Neuronal stem cell (in vitro differentiated cells): Measurements from ENCODE around the gene CELF4.

ENCODE experiments used
- DNase-seq: peaks from one replicate; pipeline ENCODE4 v3.0.0-alpha.2; 2013; ENCODE audit warnings: low spot score
- H2AFZ ChIP-seq: one replicate; pipeline ENCODE4 v1.6.1; 2013; ENCODE audit warnings: mild to moderate bottlenecking, low read length, inconsistent platforms
- H2AK5ac ChIP-seq: 2 replicates; pipeline ENCODE4 v1.6.1; 2013; ENCODE audit warnings: low read depth, mild to moderate bottlenecking, inconsistent platforms, low read length, moderate library complexity, mixed read lengths
- H2BK120ac ChIP-seq: 2 replicates; pipeline ENCODE4 v1.6.1; 2013; ENCODE audit warnings: low read depth, mild to moderate bottlenecking, inconsistent platforms, low read length, moderate library complexity, mixed read lengths
- H2BK12ac ChIP-seq: one replicate; pipeline ENCODE4 v1.6.1; 2013; ENCODE audit warnings: low read length, inconsistent platforms
- H2BK15ac ChIP-seq: 2 replicates; pipeline ENCODE4 v1.6.1; 2013; ENCODE audit warnings: mild to moderate bottlenecking, low read length, inconsistent platforms, mixed read lengths
- H2BK5ac ChIP-seq: one replicate; pipeline ENCODE4 v1.6.1; 2013; ENCODE audit warnings: inconsistent platforms, mild to moderate bottlenecking, low read length, moderate library complexity
- H3K14ac ChIP-seq: one replicate; pipeline ENCODE4 v1.6.1; 2013; ENCODE audit warnings: low read length, inconsistent platforms
- H3K18ac ChIP-seq: 2 replicates; pipeline ENCODE4 v1.6.1; 2013; ENCODE audit warnings: low read length, inconsistent platforms
- H3K23ac ChIP-seq: 2 replicates; pipeline ENCODE4 v1.6.1; 2013; ENCODE audit warnings: low read depth, mild to moderate bottlenecking, mixed read lengths, low read length, inconsistent platforms; ENCODE audit not compliant: poor library complexity
- H3K27ac ChIP-seq: replicated peaks from 3 replicates; pipeline ENCODE4 v1.5.1; 2013; ENCODE audit warnings: low read length, inconsistent platforms
- H3K27me3 ChIP-seq, 3 experiments: 2 replicates each; pipeline ENCODE4 v1.6.1; 2013; ENCODE audit warnings: low read length in 3 of 3, mild to moderate bottlenecking in 2 of 3, inconsistent platforms in 1 of 3, low read depth in 1 of 3, mixed read lengths in 1 of 3, moderate library complexity in 1 of 3; ENCODE audit not compliant: control insufficient read depth in 3 of 3, insufficient read depth in 3 of 3
- H3K36me3 ChIP-seq, 2 donors: replicated peaks in 1 of 2; 2 replicates each; pipeline ENCODE4 v1.6.1; 2013; ENCODE audit warnings: low read length in 2 of 2; ENCODE audit not compliant: control insufficient read depth in 2 of 2, insufficient read depth in 2 of 2
- H3K4ac ChIP-seq: 2 replicates; pipeline ENCODE4 v1.6.1; 2013; ENCODE audit warnings: inconsistent platforms, mild to moderate bottlenecking, low read length, moderate library complexity
- H3K4me1 ChIP-seq, 2 donors: 1 replicate in 1 of 2; 2 replicates in 1 of 2; pipeline ENCODE4 v1.6.1; 2013; ENCODE audit warnings: low read length in 2 of 2, low read depth in 1 of 2; ENCODE audit not compliant: control insufficient read depth in 2 of 2, insufficient read depth in 1 of 2
- H3K4me2 ChIP-seq: one replicate; pipeline ENCODE4 v1.6.1; 2013; ENCODE audit warnings: mild to moderate bottlenecking, low read length, inconsistent platforms; ENCODE audit not compliant: insufficient read depth, poor library complexity, severe bottlenecking
- H3K4me3 ChIP-seq, 2 donors: 2 replicates each; pipeline ENCODE4 v1.5.1; 2013; ENCODE audit warnings: low read length in 2 of 2, mild to moderate bottlenecking in 2 of 2, inconsistent platforms in 1 of 2, moderate library complexity in 1 of 2
- H3K79me1 ChIP-seq: one replicate; pipeline ENCODE4 v1.6.1; 2013; ENCODE audit warnings: low read depth, mild to moderate bottlenecking, inconsistent platforms, low read length, moderate library complexity
- H3K9ac ChIP-seq: one replicate; pipeline ENCODE4 v1.6.1; 2013; ENCODE audit warnings: mild to moderate bottlenecking, low read depth, low read length, inconsistent platforms; ENCODE audit not compliant: poor library complexity
- H3K9me3 ChIP-seq, 2 donors: replicated peaks in 1 of 2; 2 replicates each; pipeline versions ENCODE3 to v1.6.1; 2013; ENCODE audit warnings: low read length in 2 of 2, mild to moderate bottlenecking in 2 of 2, inconsistent platforms in 1 of 2, low read depth in 1 of 2, mixed read lengths in 1 of 2, moderate library complexity in 1 of 2; ENCODE audit not compliant: control insufficient read depth in 2 of 2, insufficient read depth in 1 of 2
- H4K8ac ChIP-seq: one replicate; pipeline ENCODE4 v1.6.1; 2013; ENCODE audit warnings: low read depth, mild to moderate bottlenecking, inconsistent platforms, low read length, moderate library complexity
- H4K91ac ChIP-seq: one replicate; pipeline ENCODE4 v1.6.1; 2013; ENCODE audit warnings: low read length, low read depth, mild to moderate bottlenecking, inconsistent platforms; ENCODE audit not compliant: poor library complexity
- WGBS, 2 donors: extraction: QIAGEN DNeasy Blood & Tissue Kit; methylation state at CpG; one replicate each; pipeline ENCODE4 v1.1.7; 2013; ENCODE audit warnings: missing lambda C conversion rate in 2 of 2, mixed read lengths in 1 of 2; ENCODE audit not compliant: insufficient read length in 2 of 2, insufficient replicate concordance in 1 of 2; ENCODE audit errors: extremely low coverage in 2 of 2; 5-methylcytosine and 5-hydroxymethylcytosine counted together

CELF4 gene

DNA sequence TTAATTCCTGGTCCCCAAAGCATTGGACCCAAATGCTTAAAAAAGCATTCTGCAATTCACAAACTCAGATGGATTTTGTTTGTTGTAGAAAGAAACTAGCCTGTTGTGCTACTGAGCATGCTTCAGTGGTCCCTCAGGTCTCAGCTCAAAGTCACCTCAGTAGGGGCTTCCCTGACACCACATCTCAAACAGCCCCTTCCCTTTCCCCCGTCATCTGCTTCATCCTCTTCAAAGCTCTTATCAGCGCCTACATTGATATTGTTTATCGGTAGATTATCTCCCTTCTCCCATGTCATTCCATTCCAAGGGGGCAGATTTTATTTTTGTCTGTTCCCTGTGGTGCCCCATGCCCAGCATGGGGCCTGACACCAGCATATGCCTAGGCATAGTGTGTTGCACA is 172.9 kb downstream of the CELF4 start:
- H3K27ac ChIP-seq, result no peak overlapping the region
- H2BK12ac ChIP-seq, result no peak overlapping the region
- no peak overlapping the region for H3K4me3 ChIP-seq
- peaks cover 5 to 9% of the 10 kb centered on the region in 2 donors for H3K9me3 ChIP-seq
- H3K27me3 ChIP-seq, result peaks cover 0 to 13% (median 2%) of the 10 kb centered on the region in 3 experiments
- H3K79me1 ChIP-seq, result no peaks in the 10 kb centered on the region
- DNase-seq, result no peak
- H2BK15ac ChIP-seq, result peak overlapping the region; percentile 90
- no peak overlapping the region for H3K4ac ChIP-seq
- H2BK5ac ChIP-seq, result peak overlapping the region; percentile 27
- H3K9ac ChIP-seq, result no peak overlapping the region
- no peak overlapping the region for H3K23ac ChIP-seq
- no peak overlapping the region for H2AFZ ChIP-seq
- peaks cover 7 to 12% of the 10 kb centered on the region in 2 donors for H3K4me1 ChIP-seq
- no peak overlapping the region for H4K8ac ChIP-seq
- no peak overlapping the region for H4K91ac ChIP-seq
- H3K36me3 ChIP-seq, result no peaks in the 10 kb centered on the region
- no CpG with 5 or more reads among the region's 3 CpGs for WGBS, 2 donors
- H2BK120ac ChIP-seq, result no peak overlapping the region
- no peak overlapping the region for H3K18ac ChIP-seq
- H3K14ac ChIP-seq, result no peak overlapping the region
- peak overlapping the region; percentile 66 for H2AK5ac ChIP-seq
- H3K4me2 ChIP-seq, result no peak overlapping the region

DNA sequence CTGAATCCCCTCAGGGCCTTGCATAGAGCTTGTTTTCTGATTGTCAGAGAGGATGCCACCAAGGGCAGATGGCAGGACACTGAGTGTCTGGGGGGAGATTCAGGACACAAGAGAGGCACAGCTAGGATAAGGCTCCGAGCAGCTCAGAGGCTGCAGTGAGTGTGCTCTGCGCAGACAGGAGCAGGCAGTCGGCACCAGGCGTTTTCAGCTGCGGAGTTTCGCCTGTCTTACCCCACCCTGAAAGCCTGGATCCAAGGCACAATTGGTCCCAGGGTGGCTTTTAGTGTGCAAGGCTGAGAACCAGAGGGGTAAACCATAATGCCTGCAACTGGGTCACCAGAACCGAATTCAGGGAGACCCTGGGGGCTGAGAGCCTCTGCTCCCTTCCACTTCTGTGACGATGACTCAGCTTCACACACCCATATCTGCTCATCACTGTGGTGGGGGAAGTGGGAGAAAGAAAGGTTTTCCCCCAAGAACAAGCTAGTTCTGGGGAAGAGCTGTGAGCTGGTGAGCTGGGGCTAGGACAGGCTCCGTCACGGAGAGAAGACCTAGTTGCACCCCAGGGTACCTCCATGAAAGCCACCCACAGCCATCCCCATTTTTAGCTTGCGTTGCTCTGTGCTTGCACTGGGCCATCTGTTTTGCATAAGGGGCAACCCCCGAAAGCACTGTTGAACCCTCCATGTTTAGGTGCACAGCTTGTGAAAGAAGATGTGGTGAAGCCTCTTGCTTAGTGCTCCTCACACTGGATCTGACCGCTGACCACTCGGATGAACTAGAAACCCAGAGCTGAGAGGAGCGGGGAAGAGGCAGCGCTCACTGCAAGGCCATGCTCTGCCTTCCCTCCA is 173.7 kb downstream of the CELF4 start:
- no peak overlapping the region for H2BK12ac ChIP-seq
- H3K27me3 ChIP-seq, result peaks cover 0 to 13% (median 2%) of the 10 kb centered on the region in 3 experiments
- H3K4me2 ChIP-seq, result no peak overlapping the region
- no peak for DNase-seq
- no peak overlapping the region for H4K91ac ChIP-seq
- no peak overlapping the region for H2AFZ ChIP-seq
- no peak overlapping the region for H4K8ac ChIP-seq
- H3K9me3 ChIP-seq, result peaks cover 5 to 9% of the 10 kb centered on the region in 2 donors
- H3K4me3 ChIP-seq, result no peak overlapping the region
- no peak overlapping the region for H2BK5ac ChIP-seq
- H3K14ac ChIP-seq, result no peak overlapping the region
- H2BK120ac ChIP-seq, result no peak overlapping the region
- no peak overlapping the region for H3K27ac ChIP-seq
- no peaks in the 10 kb centered on the region for H3K79me1 ChIP-seq
- no peak overlapping the region for H3K23ac ChIP-seq
- H3K4me1 ChIP-seq, result peaks cover 7 to 12% of the 10 kb centered on the region in 2 donors
- H3K4ac ChIP-seq, result no peak overlapping the region
- no peak overlapping the region for H2AK5ac ChIP-seq
- WGBS, 2 donors, result no CpG with 5 or more reads among the region's 16 CpGs
- H3K9ac ChIP-seq, result no peak overlapping the region
- H3K36me3 ChIP-seq, result no peaks in the 10 kb centered on the region
- peak overlapping the region; percentile 22 for H3K18ac ChIP-seq
- peak overlapping the region; percentile 90 for H2BK15ac ChIP-seq

DNA sequence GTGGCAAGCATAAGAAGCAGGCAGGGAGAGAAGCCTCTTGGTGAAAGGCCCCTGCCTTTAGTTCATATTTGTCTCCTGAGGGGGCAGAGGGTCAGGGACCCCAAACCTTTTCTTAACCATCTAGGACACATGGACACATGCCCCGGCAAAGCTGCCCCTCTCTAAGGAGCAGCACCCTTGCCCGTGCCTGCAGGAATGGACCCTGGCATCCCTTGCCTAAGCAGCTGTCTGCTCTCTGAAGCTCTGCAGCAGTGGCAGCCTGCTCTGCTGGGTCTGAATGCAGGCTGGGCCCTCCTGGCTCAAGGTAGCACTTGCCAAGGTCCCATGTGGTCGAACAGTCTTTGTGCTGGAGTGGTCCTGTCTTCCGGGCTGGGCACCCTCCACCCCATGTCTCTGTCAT is 174.4 kb downstream of the CELF4 start:
- H3K4ac ChIP-seq, result no peak overlapping the region
- peaks cover 5 to 9% of the 10 kb centered on the region in 2 donors for H3K9me3 ChIP-seq
- no peak overlapping the region for H2AFZ ChIP-seq
- no peak for DNase-seq
- peak overlapping the region; percentile 63 for H2BK12ac ChIP-seq
- H3K27ac ChIP-seq, result no peak overlapping the region
- H3K4me3 ChIP-seq, result no peak overlapping the region
- peak overlapping the region; percentile 49 for H3K18ac ChIP-seq
- peak overlapping the region; percentile 56 for H3K23ac ChIP-seq
- peaks cover 0 to 13% (median 2%) of the 10 kb centered on the region in 3 experiments for H3K27me3 ChIP-seq
- H4K91ac ChIP-seq, result no peak overlapping the region
- H2AK5ac ChIP-seq, result peak overlapping the region; percentile 42
- no peak overlapping the region for H2BK5ac ChIP-seq
- H3K4me1 ChIP-seq, result peaks cover 7 to 12% of the 10 kb centered on the region in 2 donors
- no peak overlapping the region for H3K4me2 ChIP-seq
- H4K8ac ChIP-seq, result no peak overlapping the region
- H2BK15ac ChIP-seq, result no peak overlapping the region
- H3K9ac ChIP-seq, result no peak overlapping the region
- WGBS, 2 donors, result no CpG with 5 or more reads among the region's 4 CpGs
- H3K79me1 ChIP-seq, result no peaks in the 10 kb centered on the region
- H2BK120ac ChIP-seq, result no peak overlapping the region
- no peaks in the 10 kb centered on the region for H3K36me3 ChIP-seq
- H3K14ac ChIP-seq, result no peak overlapping the region

DNA sequence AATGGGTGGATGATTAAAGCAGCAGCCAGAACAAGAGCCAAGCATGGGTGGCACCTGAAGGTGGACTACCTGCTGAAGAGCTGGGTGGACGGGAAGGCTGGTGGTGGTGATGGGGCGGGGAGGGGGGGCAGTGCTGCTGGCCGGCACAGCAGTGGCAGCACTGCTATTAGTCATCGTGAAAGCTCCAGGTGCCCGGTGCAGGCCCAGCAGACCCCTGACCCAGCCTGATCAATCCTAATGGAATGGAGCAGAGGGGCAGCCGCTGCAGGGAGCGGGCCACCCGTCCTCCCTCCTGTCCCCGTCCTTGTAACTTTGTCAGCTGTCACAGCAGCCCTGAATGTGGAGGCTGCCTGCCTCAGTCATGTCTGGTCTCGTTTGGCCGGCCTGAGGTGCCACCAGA is 174.9 kb downstream of the CELF4 start:
- H3K9me3 ChIP-seq, result peaks cover 5 to 9% of the 10 kb centered on the region in 2 donors
- H4K91ac ChIP-seq, result no peak overlapping the region
- H2AFZ ChIP-seq, result no peak overlapping the region
- no peak overlapping the region for H2BK5ac ChIP-seq
- no peak for DNase-seq
- H3K79me1 ChIP-seq, result no peaks in the 10 kb centered on the region
- no peak overlapping the region for H3K27ac ChIP-seq
- H3K9ac ChIP-seq, result peak overlapping the region; percentile 13
- no peak overlapping the region for H2BK15ac ChIP-seq
- H3K4ac ChIP-seq, result no peak overlapping the region
- no peaks in the 10 kb centered on the region for H3K36me3 ChIP-seq
- H2BK120ac ChIP-seq, result no peak overlapping the region
- no peak overlapping the region for H3K14ac ChIP-seq
- WGBS, 2 donors, result no CpG with 5 or more reads among the region's 11 CpGs
- H3K4me3 ChIP-seq, result no peak overlapping the region
- peak overlapping the region; percentile 63 for H2BK12ac ChIP-seq
- peak overlapping the region; percentile 49 for H3K18ac ChIP-seq
- peaks cover 7 to 12% of the 10 kb centered on the region in 2 donors for H3K4me1 ChIP-seq
- H4K8ac ChIP-seq, result no peak overlapping the region
- H3K4me2 ChIP-seq, result no peak overlapping the region
- H3K23ac ChIP-seq, result peak overlapping the region; percentile 56
- peak overlapping the region; percentile 42 for H2AK5ac ChIP-seq
- peaks cover 0 to 13% (median 2%) of the 10 kb centered on the region in 3 experiments for H3K27me3 ChIP-seq
